ENCODE data around the gene LSR. TPM values are rescaled to one million over a fixed set of nuclear protein-coding genes. Genes with fewer than 3 reads are reported as not detected.

The LSR gene
- total RNA-seq, 1 experiment from 2014 or later, result 152 TPM

GRCh38 chr19:35240327-35240726 is 8.5 kb upstream of the LSR start:
- no peaks in the 10 kb centered on the region for H3K4me1 ChIP-seq (ENCODE audit: insufficient read depth, low read length)
- no peaks in the 10 kb centered on the region for H3K79me2 ChIP-seq (ENCODE audit: insufficient read depth, low read length)
- no peak overlapping the region for H4K8ac ChIP-seq (replicated peaks; ENCODE audit: insufficient read length, low read depth, low read length)
- no peak overlapping the region; a peak in 1 of 5 replicates for H3K4me3 Mint-ChIP-seq
- DNase-seq, result no peak
- H3K56ac ChIP-seq (ENCODE audit: insufficient read length, low read depth, low read length), result no peak overlapping the region
- no peak overlapping the region for H4K5ac ChIP-seq (ENCODE audit: insufficient read length, low read depth, low read length)
- no peak overlapping the region for H2BK120ac ChIP-seq (ENCODE audit: low read depth, low read length, poor library complexity, severe bottlenecking)
- H3K9ac ChIP-seq (ENCODE audit: extremely low read depth, insufficient read length, low read length), result no peak overlapping the region
- no peak overlapping the region for H2BK20ac ChIP-seq (ENCODE audit: low read depth, low read length, poor library complexity, severe bottlenecking)
- no peak overlapping the region for H2AK5ac ChIP-seq (ENCODE audit: insufficient read length, low read length)
- no peak overlapping the region for H3K14ac ChIP-seq (ENCODE audit: insufficient read depth, low read length)
- no peaks in the 10 kb centered on the region for H4K20me1 ChIP-seq (ENCODE audit: control insufficient read depth, insufficient read depth, insufficient read length)
- H2BK15ac ChIP-seq (ENCODE audit: low read depth, low read length), result no peak overlapping the region
- H2BK12ac ChIP-seq (ENCODE audit: insufficient read length, low read depth, low read length), result no peak overlapping the region
- no peak overlapping the region for H3T11ph ChIP-seq (ENCODE audit: low read length)
- no peaks in the 10 kb centered on the region for H3K79me1 ChIP-seq (ENCODE audit: insufficient read depth, low read depth, low read length, poor library complexity, severe bottlenecking)
- no CpG with 5 or more reads among the region's 1 CpG for WGBS (ENCODE audit: extremely low coverage, insufficient read length, low lambda C conversion rate)
- no peak overlapping the region for H2AFZ ChIP-seq (ENCODE audit: low read length)
- no peak overlapping the region for H3K4me2 ChIP-seq (ENCODE audit: insufficient read depth, insufficient read length, low read length)
- H4K91ac ChIP-seq (ENCODE audit: insufficient read length, low read depth, low read length), result no peak overlapping the region
- H3K27me3 Mint-ChIP-seq (ENCODE audit: low read depth), result peaks cover 17% of the 10 kb centered on the region
- H3K27ac Mint-ChIP-seq, result no peak overlapping the region
- H3K4ac ChIP-seq (ENCODE audit: low read depth, low read length), result no peak overlapping the region
- no peaks in the 10 kb centered on the region for H3K23me2 ChIP-seq (ENCODE audit: insufficient read length, low read depth, low read length, poor library complexity, severe bottlenecking)
- TF ChIP-seq, protein P1, sequence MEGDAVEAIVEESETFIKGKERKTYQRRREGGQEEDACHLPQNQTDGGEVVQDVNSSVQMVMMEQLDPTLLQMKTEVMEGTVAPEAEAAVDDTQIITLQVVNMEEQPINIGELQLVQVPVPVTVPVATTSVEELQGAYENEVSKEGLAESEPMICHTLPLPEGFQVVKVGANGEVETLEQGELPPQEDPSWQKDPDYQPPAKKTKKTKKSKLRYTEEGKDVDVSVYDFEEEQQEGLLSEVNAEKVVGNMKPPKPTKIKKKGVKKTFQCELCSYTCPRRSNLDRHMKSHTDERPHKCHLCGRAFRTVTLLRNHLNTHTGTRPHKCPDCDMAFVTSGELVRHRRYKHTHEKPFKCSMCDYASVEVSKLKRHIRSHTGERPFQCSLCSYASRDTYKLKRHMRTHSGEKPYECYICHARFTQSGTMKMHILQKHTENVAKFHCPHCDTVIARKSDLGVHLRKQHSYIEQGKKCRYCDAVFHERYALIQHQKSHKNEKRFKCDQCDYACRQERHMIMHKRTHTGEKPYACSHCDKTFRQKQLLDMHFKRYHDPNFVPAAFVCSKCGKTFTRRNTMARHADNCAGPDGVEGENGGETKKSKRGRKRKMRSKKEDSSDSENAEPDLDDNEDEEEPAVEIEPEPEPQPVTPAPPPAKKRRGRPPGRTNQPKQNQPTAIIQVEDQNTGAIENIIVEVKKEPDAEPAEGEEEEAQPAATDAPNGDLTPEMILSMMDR (conservative IDR thresholded peaks at IDR 0.05), result no peak
- H3K36me3 Mint-ChIP-seq (ENCODE audit: insufficient read depth in 1 of 3, low read depth in 3 of 3), result peaks cover 4 to 19% (median 7%) of the 10 kb centered on the region in 3 experiments; a peak in 6 of 7 replicates
- no peak overlapping the region for H3K27ac ChIP-seq (ENCODE audit: insufficient read length, low read depth, low read length)
- H3K9me3 Mint-ChIP-seq, result peaks cover 23 to 32% of the 10 kb centered on the region in 2 experiments
- no peaks in the 10 kb centered on the region for H3K4me1 Mint-ChIP-seq
- no peaks in the 10 kb centered on the region for H3K9me3 ChIP-seq (ENCODE audit: control insufficient read depth, low read depth, low read length)
- no peak overlapping the region for H3K18ac ChIP-seq (ENCODE audit: insufficient read length, low read depth, low read length)
- no peak overlapping the region for H3K23ac ChIP-seq (ENCODE audit: insufficient read length, low read depth, low read length)
- no peak overlapping the region for H2BK5ac ChIP-seq (ENCODE audit: insufficient read length, low read length)
- no peaks in the 10 kb centered on the region for H3K27me3 ChIP-seq (ENCODE audit: insufficient read depth, low read length)
